T-helper 1 cell treated with Interleukin-12 subunit alpha and Interleukin-12 subunit beta and Interleukin-4 antibody, amounts not matched to agents 30 ng/mL and 1 ng/mL, for 36 hours (primary cell): ENCODE data around the gene TMEM198. TPM values are rescaled to one million over a fixed set of nuclear protein-coding genes. Genes with fewer than 3 reads are reported as not detected.

Experiments
- intact Hi-C: fragments of 100-400 bp; cut with micrococcal nuclease; formaldehyde crosslinking; loops from one replicate; pipeline ENCODE4 v1.15.1; 2024
- total RNA-seq: library from RNA; stranded (reverse); gene quantifications from 2 replicates; pipeline ENCODE4 v1.2.3, GENCODE V29; 2022

TMEM198 gene, protein sequence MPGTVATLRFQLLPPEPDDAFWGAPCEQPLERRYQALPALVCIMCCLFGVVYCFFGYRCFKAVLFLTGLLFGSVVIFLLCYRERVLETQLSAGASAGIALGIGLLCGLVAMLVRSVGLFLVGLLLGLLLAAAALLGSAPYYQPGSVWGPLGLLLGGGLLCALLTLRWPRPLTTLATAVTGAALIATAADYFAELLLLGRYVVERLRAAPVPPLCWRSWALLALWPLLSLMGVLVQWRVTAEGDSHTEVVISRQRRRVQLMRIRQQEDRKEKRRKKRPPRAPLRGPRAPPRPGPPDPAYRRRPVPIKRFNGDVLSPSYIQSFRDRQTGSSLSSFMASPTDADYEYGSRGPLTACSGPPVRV
- total RNA-seq: 1.0 and 1.3 TPM in 2 replicates

DNA sequence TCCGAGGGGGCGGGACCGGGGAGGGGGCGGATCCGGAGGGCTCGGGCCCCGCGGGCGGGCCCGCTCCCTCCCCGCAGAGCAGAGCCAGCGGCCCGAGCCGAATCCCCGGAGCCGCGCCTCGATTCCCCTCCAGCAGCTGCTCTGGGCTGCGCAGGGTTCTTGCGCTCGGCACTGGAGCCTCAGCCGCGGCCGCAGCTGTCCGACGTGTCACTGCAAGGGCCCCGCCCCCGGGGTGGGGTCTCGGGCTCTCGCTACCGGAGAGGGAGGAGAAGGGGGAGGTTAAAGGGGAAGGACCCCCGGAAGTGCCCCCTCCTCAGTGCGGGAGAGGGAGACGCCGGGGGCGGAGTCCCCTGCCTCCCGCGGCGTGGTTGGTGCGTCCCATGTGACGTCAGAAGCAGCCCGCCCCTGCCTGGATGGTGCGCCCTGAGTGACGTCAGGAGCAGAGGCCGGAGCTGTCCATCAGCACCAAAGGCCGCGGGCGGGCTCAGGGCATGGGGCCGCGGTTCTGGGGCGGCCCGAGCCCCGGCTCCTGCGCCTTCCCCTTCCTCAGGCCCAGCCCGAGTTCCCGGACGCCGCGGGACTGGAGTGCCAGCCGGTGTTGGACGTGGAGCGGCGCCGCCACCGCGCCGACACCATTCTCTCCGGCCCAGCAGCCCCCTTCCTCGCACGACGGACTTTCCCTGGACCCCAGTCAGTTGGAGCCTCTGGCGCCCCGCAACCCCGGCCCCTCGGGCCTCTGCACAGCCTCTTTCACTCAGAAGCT, at the start of gene TMEM198, which contains the start of gene CHPF:
Gene TMEM198, plus strand, starts transcription at position 433 of the 763 bp plus-strand sequence. CDS start 700 bp downstream, outside the sequence.
Gene CHPF, minus strand, starts transcription at position 214 of the 763 bp plus-strand sequence. CDS start 271 bp downstream, outside the sequence.
- intact Hi-C loops: loop anchor here (1.0 to 5.0 kb wide), 16 partner anchors 9 to 1974 kb away; partner anchors contain the start of genes AAMP, ANKZF1, ATG9A and CNOT9

DNA sequence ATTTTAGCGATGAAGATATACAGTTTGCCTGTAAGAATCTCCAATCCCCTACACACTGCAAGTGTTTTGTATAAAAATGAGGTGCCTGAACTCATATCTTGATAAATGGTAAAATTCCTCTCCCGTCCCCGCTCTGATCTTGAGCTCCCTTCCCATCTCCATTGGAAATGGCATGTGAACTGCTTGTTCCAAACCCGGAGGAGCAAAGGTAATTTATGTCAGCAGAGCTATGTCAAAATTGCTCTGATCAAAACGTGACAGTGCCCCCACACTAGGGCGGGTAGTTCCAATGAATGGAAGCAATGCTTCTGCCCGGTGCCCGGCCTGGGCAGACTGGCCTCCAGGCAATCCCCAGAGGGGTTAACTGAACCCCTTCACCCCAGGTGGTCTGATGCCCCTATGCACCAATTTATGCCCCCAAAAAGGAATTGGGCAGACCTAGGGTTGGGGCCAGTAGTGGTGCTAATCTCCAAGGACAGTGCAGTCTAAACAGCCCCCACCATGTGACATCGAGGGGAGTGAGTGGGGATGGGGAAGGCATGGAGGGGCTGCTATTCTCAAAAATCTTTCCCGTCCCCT, 48.8 kb upstream of the TMEM198 start:
- intact Hi-C loops: loop anchor here (1.0 to 5.0 kb wide), 4 partner anchors 35 to 823 kb away; partner anchors contain the start of genes RNF25 and STK36

DNA sequence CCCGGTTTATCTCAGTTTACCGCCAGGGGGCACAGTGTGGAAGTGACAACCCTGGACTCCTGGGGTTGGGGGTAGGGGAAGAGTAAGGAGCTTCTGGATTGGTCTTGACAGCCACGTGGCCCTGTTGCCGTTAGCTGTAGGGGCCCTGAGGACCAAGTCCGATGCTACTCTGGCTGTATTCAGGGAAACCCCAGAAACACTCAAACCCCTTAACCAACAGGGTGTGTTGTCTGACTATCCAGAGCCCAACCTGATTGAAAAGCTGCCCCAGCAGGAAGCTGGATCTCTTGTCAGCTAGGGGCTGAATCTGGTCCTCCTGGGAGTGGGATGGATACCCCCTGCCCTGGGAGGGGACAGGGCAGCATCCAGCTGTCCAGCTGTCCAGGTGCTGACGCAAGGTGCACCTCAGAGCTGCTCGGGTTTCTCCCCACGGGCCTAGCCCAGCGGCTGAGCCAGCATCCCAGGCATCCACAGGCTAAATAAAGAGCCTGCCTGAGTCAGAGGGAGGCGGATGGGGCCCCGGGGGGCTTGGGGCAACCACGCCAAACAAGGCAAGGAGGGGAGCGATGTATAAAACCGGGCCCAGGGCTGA, 48.2 kb upstream of the TMEM198 start:
- intact Hi-C loops: loop anchor here (1.0 to 5.0 kb wide), 4 partner anchors 35 to 823 kb away; partner anchors contain the start of genes RNF25 and STK36

DNA sequence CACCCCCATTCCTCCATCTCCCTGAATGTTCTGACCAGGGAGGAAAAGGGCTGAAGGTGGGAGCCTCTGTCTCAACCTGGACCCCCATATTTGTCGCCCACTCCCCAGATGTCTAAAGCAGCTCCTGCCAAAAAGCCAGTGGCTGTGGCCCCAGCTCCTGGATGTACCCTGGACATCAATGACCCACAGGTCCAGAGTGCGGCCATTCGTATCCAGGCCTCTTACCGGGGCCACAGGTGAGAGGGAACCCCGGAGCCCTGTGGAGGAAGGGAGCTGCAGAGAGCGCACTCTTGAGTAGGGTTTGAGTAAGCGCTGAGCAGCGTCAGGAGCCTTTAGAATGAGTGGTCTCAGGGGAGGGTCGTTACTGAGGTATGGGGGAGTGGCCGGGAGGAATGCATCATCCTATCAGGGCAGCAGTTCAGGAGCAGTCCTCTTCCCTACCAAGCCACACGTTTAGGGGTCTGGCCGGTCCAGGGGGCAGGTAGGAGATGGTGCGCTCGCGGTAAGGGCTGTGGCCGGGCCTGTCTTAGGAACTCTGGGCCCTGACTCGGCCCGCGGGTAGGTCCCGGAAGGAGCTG, 47.5 kb upstream of the TMEM198 start:
- intact Hi-C loops: loop anchor here (5.0 kb wide), 3 partner anchors 191 to 824 kb away; partner anchors contain the start of genes RNF25 and STK36

DNA sequence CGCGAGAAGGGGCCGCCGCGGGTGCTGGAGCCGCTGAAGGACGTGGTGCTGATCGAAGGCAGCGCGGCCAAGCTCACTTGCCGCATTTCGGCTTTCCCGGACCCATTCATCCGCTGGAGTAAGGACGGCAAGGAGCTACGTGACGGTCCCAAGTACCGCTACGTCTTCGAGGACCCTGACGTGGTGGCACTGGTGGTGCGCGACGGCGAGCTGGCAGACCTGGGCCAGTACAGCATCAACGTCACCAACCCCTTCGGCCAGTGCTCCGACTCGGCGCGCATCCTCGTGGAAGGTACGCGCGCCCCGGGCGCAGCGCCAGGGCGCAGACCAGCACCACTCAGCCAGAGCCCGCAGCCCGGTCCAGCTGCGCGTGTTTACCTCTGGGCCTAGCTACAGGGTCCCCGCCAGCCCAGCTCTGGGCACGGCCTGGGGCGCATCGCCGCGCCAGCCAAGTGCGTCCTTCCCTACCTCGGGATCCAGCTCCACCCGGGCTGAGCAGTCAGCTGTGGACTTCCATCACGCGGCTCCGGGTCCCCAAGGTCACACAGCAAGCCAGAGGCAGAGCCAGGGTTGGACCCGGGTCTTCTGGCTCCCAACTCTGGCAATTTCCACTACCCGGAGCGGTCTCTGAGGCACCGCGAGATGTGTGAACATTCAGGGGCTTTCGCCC, 46.9 kb upstream of the TMEM198 start:
- intact Hi-C loops: loop anchor here (5.0 kb wide), 3 partner anchors 190 to 825 kb away; partner anchors contain the start of genes RNF25 and STK36

DNA sequence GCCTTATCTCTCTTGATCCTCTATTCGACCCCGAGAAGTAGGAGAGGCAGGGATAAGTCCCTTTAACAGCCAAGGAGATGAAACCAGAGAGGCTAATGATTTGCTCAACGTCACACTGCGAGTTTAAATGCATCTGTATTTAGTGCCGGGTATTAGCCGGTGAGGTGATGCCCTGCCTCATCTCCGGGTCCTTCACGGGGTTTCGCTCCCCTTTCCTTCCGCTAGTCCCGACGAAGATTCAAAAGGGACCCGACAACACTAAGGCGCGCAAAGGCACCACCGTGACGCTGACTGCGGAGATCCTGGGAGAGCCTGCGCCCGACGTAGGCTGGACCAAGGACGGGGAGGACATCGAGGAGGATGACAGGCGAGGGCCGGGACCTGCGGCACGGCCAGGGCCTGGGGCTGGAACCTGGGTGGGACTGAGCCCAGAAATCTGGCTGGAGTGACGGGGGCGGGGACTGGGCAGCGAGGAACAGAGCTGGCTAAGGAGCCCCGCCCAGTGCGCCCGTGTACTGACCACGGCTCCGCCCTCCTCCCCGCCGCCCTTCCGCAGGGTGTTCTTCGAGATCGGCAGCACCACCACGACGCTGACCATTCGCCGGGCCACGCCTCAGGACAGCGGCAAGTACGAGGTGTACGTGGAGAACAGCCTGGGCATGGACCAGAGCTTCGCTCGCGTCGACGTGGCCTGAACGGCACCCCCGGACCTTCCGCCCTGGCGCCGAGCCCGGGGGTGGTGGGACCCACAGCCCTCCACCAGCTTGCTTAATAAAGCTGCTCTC, 46.1 kb upstream of the TMEM198 start:
- intact Hi-C loops: loop anchor here (1.0 to 5.0 kb wide), 24 partner anchors 12 to 1281 kb away; partner anchors contain the start of genes AAMP, ABCB6, BCS1L and CHPF

DNA sequence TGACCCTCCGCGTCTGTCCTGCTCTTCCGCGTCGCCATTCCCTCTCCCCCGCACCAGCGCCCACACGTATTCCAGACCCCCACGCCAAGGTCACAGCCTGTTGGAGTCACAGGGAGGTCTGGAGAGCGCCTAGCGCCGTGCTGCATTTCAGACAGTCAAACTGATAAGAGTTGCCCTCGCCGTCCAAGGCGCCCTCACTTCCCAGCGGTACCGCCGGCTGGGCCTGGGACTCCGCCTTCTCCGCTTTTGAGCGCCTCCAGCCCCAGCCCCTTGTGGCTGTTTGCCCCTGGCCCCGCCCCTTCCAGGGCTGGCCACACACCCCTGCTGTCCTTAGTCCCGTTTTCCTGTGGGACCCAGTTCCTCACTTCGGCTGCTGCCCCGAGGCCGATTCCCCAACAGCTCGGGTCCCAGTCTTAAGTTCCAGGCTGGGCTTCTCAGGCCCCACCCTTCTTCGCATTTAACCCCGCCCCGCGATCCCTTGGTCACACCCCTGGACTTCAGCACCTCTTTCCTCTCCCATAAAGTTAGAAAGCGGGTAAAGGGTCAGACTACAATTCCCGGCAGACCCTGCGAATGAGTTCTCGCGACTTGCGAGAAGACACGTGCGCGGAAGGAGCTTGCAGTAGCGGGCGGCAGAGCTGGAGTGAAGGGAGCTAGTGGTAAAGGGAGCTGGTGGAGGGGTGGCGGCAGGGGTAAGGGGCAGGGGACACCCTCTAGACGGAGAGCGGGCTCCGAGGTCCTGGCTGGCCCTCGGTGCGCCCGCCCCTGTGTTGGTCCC, 45.4 kb upstream of the TMEM198 start, which contains the start of gene GMPPA:
Gene GMPPA, plus strand, starts transcription at position 612 of the 778 bp plus-strand sequence. CDS start 1,085 bp downstream, outside the sequence.
- intact Hi-C loops: loop anchor here (1.0 to 5.0 kb wide), 24 partner anchors 11 to 1282 kb away; partner anchors contain the start of genes AAMP, ABCB6, BCS1L and CHPF

DNA sequence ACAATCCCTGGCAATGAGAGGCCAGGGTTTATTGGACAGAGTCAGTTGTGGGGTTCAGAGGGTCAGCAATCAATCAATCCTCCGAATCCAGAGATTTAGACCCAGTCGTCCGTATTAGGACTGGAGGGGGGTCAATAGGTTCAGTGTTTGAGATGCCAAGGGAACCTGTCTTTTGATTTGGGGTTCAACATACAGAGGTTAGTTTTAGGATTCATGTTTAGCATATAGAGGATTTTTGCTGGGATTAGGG, 44.8 kb upstream of the TMEM198 start:
- intact Hi-C loops: loop anchor here (2.0 to 5.0 kb wide), 6 partner anchors 58 to 827 kb away; partner anchors contain the start of genes ABCB6, RNF25 and STK36

DNA sequence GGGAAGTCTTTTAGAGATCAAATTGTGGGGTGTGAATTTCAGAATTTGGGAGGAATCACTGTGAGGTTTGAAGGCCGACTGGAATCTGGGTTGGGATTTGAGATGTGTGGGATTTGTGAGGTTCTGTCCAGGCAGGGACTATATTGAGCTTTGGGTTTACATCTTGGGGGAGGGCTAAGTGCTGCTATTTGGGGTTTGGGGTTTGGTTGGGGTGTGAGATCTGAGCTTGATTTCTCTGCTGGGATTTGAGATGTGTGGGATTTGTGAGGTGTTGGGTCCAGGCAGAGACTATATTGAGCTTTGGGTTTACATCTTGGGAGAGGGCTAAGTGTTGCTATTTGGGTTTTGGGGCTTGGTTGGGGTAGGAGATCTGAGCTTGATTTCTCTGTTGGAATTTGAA, 44.3 kb upstream of the TMEM198 start:
- intact Hi-C loops: loop anchor here (2.0 to 5.0 kb wide), 6 partner anchors 59 to 827 kb away; partner anchors contain the start of genes ABCB6, RNF25 and STK36

DNA sequence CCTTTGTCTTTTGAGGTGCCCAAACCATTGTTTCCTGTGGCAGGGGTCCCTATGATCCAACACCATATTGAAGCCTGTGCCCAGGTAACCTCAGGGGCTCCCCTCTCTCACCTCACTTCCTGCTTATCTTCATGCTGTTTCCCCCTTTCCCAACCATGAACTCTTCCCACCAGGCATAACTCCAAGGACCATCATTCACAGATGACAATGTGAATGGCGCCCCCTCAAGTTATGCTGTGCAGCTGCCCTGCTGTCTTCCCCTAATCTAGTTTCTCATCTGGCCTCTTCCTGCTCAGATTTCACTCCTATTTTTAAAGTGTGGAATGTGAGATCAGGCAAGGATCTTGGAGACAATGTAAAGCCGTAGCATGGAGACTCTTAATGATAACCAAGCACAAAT, 43.7 kb upstream of the TMEM198 start:
- intact Hi-C loops: no loop called here

DNA sequence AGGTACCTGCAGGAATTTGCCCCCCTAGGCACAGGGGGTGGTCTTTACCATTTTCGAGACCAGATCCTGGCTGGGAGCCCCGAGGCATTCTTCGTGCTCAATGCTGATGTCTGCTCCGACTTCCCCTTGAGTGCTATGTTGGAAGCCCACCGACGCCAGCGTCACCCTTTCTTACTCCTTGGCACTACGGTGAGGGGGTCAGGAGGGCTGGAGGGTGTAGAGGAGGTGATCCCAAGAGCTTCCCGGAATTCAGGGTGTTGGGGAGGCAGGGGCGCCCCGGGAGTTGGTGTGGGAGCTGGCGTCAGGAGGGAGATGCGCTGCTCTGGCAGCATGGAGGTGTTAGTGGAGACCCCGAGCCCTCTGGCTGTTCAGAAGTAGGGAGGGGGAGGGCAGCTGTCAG, 42.0 kb upstream of the TMEM198 start:
- intact Hi-C loops: no loop called here

DNA sequence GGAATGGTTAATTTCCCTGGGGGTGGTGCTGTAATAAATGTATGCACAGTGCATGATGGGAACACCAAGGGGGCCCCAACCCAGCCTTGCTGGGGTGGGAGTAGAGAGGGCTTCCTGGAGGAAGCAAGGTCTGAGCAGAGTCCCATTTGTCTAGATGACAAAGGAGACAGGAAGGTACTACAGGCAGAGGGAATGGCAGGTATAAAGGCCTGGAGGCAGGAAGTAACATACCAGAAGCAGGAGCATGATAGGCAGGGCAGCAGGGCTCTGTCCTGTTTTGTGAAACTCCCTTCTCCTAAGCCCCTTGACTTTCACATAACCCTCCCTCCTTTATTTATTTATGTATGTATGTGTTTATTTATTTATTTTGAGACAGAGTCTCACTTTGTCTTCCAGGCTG, 41.2 kb upstream of the TMEM198 start:
- intact Hi-C loops: no loop called here

DNA sequence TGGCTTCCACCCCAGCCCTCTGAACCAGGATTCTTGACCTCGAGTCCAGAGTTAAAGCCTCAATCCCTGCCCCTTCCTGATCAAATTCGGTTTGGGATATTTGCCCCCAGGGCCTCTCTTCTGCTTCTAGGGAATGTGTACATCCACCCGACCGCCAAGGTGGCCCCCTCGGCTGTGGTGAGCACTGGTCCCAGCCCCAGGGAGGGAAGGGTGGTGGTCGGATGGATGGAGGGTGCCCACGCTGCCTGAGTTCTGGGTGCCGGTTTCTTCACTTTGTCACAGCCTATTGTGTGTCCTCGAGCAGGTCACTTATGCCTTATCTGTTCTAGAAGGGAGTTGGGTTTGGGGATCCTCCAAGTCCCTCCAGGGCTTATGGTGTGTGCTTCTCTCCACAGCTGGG, 38.2 kb upstream of the TMEM198 start:
- intact Hi-C loops: no loop called here

DNA sequence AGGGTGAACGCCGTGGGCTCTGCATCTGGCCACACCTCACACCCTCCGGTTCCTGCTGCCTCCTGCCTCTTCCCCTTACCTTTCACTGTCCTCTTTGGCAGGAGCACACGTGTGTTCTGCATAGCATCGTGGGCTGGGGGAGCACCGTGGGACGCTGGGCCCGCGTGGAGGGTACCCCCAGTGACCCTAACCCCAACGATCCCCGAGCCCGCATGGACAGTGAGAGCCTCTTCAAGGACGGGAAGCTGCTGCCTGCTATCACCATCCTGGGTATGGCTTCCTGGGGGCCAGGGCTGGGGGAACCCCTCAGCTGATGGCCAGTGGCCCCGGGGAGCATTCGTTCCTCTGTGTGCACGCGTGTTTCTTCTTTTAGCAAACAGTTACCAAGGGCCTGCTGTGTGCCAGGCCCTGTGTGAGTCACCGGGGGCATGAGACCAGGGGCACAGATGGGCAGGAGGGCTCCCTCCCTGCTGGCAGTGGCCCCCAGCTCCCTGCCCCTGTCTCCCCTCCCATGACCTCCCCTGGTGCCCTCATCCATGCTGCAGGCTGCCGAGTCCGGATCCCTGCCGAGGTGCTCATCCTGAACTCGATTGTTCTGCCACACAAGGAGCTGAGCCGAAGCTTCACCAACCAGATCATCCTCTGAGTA, 37.6 kb upstream of the TMEM198 start:
- intact Hi-C loops: no loop called here

DNA sequence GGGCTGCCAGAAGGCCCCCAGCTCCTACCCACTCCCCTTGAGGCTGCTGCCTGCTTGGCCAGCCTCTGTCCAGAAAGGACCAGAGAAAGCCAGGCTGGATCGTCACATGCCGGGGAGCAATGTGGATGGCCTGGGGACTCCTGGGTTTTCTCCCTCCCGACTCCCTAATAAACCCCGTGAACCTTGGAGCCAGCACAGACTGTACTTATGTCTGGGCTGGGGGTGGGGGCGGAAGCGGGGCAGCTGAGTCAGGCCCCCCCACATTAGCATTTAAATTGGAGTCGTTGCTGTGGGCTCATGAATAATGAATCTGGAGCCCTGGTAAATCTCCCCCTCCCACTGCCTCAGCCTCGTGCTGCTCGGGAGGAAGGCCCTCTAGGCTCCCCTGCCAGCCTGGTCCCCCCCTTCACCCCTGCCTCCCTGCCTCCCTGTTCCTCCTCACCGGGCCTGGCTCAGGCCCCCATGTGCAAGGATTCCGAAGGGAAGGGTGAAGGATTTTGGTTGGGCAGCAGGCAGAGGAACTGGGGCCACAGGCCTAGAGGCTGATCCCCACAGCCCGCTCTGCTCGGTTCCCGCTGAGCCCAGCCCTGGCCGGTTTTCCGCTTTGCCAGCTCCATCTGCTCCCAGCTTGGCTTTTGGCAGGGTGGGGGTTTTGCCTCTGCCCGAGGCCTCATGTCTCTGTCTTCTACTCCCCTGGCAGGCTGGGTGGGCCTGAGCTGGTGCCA, 36.9 kb upstream of the TMEM198 start:
- intact Hi-C loops: no loop called here

DNA sequence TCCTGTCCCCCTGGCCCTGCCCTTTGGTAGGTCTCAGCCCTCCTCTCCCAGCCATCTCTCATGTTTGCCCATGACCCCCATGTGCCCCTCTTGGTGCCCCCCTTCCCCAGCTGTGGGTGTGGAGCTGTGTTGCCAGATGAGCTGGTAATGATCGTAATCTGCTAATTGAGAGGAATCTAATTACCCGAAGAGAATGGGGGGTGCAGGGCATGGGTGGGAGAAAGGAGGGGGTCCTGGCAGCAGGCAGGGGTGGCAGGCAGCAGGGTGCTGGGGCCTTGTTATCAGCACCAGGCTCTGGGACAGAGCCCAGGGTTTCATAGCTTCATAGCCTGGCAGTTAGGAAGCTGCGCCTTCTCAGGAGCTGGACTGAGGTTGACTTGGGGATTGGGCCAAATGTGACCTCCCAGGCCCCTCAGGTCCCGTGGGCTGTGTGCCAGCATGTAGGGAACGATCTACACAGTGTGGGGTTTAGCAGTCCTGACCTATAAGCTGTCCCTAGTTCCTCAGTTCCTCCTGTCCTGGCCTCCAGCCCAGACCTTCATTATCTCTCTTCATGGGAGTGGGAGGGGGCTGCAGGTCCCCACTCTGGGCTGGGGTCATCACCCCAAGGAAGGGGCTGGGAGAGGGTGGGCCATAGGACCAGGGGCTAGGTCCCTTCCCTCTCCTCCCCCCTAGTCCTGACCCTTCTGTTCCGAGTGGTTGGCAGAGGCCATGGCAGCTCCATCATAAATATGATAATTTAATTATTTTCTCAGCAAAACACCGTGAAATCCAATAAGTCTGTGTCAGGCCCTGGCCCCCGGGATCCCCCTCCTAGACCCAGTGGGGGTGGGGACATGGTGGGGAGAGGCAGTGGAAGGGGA, 36.0 kb upstream of the TMEM198 start:
- intact Hi-C loops: no loop called here
